Measurements from ENCODE around the gene ADGRG3.

The ADGRG3 gene

DNA sequence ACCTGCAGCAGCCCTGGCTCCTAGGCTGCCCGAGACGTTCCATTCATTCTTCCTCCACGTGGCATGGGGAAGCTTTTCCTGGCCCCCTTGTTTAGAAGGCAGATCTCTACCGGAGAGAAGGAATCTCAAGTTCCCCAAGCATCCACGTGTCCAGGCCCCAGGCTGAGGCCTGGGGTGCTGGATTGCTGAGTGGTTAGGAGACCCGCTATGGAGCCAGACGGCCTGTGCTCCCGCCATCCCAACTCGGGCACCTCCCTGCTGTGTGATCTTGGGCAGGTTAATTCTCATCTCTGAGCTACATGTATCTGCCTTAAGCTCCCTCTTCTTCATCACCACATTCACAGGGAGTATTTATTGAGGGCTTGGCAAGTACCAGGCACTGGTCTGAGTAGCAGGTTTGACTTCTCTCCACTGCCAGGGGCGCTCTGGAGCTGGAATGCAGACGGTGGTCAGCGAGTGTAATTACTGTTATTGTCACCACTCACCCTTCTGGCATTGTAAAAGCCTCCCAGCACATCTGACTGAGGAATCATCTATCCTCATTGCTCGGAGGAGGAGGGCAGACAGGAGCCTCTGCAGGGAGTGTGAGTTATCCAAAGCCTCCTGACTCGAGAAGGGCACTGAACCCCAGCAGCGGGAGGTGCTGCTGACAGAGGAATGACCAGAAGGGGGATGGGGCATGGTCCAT, 40.8 kb upstream of the ADGRG3 start:
- DNase-seq (ENCODE audit: low spot score), result no peak
- in situ Hi-C loops (cut with MboI; ENCODE audit: low pct_unique_long_range_greater_than_20kb, low sequenced_read_pairs, unreplicated experiment), result no loop called here
- TF ChIP-seq, protein P1, sequence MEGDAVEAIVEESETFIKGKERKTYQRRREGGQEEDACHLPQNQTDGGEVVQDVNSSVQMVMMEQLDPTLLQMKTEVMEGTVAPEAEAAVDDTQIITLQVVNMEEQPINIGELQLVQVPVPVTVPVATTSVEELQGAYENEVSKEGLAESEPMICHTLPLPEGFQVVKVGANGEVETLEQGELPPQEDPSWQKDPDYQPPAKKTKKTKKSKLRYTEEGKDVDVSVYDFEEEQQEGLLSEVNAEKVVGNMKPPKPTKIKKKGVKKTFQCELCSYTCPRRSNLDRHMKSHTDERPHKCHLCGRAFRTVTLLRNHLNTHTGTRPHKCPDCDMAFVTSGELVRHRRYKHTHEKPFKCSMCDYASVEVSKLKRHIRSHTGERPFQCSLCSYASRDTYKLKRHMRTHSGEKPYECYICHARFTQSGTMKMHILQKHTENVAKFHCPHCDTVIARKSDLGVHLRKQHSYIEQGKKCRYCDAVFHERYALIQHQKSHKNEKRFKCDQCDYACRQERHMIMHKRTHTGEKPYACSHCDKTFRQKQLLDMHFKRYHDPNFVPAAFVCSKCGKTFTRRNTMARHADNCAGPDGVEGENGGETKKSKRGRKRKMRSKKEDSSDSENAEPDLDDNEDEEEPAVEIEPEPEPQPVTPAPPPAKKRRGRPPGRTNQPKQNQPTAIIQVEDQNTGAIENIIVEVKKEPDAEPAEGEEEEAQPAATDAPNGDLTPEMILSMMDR (IDR thresholded peaks at IDR 0.05; ENCODE audit: extremely low read depth, insufficient read depth, missing control alignments), result no peak

DNA sequence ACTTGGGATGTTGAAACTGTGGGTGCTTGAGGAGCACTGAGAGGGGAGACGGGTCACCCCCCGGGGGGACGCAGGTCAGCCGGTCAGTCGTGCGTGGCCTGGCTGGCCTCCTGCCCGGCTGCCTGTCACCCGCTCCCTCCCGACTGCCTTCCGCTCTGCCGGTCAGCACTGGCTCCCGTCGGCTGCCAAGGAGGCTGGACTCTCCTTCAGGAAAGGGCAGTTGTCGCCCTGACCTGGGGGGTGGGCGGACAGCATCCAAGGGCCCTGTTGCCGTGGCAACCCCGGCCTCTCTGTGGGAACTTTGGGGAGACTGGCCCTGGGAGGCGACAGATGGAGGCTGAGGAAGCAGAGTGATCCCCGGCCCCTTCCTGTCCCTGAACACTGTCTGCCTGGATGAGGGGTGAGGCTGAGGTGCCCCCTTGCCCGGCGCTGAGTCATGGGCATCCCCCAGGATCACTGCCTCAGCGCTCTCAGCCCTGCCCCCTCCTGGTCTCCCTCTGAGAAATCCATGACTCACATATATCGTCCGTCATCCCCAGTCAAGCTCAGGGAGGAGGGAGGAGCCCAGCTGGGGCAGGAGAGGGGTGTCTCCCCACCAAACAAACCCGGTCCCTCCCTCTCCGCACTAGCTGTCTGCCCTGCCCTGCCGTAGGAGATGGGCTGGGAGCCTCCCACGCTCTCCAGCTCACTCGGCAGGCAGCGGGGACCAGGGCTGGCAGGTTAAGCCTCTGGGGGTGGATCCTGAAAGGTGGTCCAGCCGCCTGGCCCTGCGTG, 39.9 kb upstream of the ADGRG3 start, which contains the start of gene ADGRG1:
ADGRG1 (plus strand) TSS at position 623 of the 774 bp plus-strand sequence. CDS start 21,658 bp downstream, outside the sequence.
- in situ Hi-C loops (cut with MboI; ENCODE audit: low pct_unique_long_range_greater_than_20kb, low sequenced_read_pairs, unreplicated experiment), result no loop called here
- peak; percentile 53 for DNase-seq (ENCODE audit: low spot score)
- TF ChIP-seq, protein P1 (IDR thresholded peaks at IDR 0.05; ENCODE audit: extremely low read depth, insufficient read depth, missing control alignments), result no peak

DNA sequence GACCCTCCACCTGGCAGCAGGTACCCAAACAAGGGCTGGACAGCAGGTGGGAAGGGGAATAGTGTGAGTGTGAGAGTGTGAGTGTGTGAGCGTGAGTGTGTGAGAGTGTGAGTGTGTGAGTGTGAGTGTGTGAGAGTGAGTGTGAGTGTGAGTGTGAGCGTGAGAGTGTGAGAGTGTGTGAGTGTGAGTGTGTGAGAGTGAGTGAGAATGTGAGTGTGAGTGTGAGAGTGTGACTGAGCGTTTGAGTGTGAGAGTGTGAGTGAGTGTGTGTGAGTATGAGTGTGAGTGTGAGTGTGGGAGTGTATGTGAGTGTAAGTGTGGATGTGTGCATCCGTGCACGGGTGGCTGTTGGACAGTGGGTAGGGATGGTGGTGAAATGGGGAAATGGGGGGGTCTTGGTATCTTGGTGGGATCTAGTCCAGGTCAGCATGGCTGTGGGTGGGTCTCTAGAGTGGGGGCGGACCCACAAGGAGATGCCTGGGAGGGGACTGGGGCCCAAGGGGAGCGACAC, 39.3 kb upstream of the ADGRG3 start:
- TF ChIP-seq, protein P1 (IDR thresholded peaks at IDR 0.05; ENCODE audit: extremely low read depth, insufficient read depth, missing control alignments), result no peak
- in situ Hi-C loops (cut with MboI; ENCODE audit: low pct_unique_long_range_greater_than_20kb, low sequenced_read_pairs, unreplicated experiment), result no loop called here
- no peak for DNase-seq (ENCODE audit: low spot score)

DNA sequence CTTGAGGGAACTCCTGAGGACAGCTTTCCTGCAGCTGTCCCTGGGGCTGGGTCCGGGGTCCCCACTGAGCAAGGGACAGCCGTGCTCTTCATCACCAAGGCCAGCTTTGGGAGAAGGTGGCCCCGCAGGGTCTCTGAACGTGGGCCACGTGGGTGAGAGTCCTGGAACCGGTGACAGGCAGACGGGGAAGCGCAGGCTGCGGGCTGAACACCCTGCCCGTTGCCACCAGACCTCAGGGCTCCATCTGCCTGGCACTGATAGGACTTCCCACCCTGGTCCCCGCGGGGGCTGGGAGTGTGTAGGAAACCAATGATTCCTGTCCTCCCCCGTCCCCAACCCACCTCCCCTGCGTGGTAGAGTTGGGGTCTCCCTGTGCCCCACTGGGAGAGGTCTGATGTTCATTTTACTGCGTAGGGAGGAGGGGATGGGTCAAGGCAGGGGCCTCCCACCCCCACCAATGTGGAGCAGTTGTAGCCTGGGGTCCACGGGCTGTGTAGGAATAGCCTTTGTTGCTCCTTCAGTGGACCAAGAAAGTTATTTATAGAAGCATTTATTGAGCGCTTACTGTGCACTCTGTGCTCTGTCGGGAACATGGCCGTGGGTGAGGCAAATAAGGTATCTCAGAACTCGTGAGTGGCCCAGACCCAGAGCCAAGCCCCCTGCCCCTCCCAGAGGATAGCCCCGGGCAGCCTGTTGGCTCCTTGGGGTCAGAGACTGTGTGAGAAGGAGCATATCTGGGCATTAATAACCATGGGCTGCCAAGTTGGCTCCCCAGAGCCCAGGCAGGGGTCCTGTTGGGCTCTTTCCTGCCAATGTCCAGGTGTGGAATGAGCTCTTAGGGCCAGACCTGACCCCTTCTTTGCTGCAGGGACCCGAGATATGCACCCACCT, 38.3 kb upstream of the ADGRG3 start:
- TF ChIP-seq, protein P1 (IDR thresholded peaks at IDR 0.05; ENCODE audit: extremely low read depth, insufficient read depth, missing control alignments), result no peak
- in situ Hi-C loops (cut with MboI; ENCODE audit: low pct_unique_long_range_greater_than_20kb, low sequenced_read_pairs, unreplicated experiment), result no loop called here
- DNase-seq (ENCODE audit: low spot score), result no peak

DNA sequence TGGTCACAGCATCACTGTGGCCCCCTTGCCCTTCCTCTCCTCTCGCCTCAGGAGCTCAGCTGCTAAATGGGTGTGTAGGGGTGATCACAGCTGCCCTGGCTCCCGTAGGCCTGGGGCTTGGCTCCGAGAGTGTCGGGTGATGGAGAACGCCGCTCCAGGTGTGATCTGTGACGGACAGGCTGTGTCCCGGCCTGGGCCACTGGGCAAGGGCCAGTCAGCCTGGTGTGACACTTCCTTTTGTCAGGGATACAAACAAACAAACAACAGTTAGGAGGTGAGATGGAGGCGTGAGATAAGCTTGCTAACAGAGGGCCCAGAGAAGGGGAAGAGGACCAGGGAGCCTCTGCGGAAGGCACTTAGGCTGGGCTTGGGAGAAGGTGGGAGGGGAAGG, 37.7 kb upstream of the ADGRG3 start:
- DNase-seq (ENCODE audit: low spot score), result no peak
- TF ChIP-seq, protein P1 (IDR thresholded peaks at IDR 0.05; ENCODE audit: extremely low read depth, insufficient read depth, missing control alignments), result no peak
- in situ Hi-C loops (cut with MboI; ENCODE audit: low pct_unique_long_range_greater_than_20kb, low sequenced_read_pairs, unreplicated experiment), result no loop called here
